SK-N-SH (cell line): ENCODE measurements around the gene GP1BA.

Source experiments
- NFIC ChIP-seq: IDR thresholded peaks from 2 replicates; pipeline ENCODE4 v1.4.0; 2012; ENCODE audit warnings: borderline replicate concordance
- TAF1 ChIP-seq: IDR thresholded peaks from 2 replicates; pipeline ENCODE4 v1.6.1; 2012; ENCODE audit warnings: low read depth, mild to moderate bottlenecking, low read length, moderate library complexity, borderline replicate concordance
- TEAD4 ChIP-seq: IDR thresholded peaks from 2 replicates; pipeline ENCODE4 v1.4.0; 2012; ENCODE audit warnings: mild to moderate bottlenecking, borderline replicate concordance; ENCODE audit not compliant: insufficient read depth
- TF ChIP-seq, protein P1 (sequence below): fragments of 200-600 bp; sonication (generic); IDR thresholded peaks from 2 replicates; pipeline ENCODE4 v1.6.1; 2017; ENCODE audit warnings: antibody characterized with exemption, mild to moderate bottlenecking, moderate library complexity

- TF ChIP-seq TAF1, result no peak
- TF ChIP-seq, protein P1, sequence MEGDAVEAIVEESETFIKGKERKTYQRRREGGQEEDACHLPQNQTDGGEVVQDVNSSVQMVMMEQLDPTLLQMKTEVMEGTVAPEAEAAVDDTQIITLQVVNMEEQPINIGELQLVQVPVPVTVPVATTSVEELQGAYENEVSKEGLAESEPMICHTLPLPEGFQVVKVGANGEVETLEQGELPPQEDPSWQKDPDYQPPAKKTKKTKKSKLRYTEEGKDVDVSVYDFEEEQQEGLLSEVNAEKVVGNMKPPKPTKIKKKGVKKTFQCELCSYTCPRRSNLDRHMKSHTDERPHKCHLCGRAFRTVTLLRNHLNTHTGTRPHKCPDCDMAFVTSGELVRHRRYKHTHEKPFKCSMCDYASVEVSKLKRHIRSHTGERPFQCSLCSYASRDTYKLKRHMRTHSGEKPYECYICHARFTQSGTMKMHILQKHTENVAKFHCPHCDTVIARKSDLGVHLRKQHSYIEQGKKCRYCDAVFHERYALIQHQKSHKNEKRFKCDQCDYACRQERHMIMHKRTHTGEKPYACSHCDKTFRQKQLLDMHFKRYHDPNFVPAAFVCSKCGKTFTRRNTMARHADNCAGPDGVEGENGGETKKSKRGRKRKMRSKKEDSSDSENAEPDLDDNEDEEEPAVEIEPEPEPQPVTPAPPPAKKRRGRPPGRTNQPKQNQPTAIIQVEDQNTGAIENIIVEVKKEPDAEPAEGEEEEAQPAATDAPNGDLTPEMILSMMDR, result no peak
- no peak for TF ChIP-seq TEAD4
- no peak for TF ChIP-seq NFIC
These were observed 18.1 kb upstream of the GP1BA start for GRCh38 chr17:4913994-4914393.
